HG03558 (cell line): ENCODE measurements around the gene SOS2.
"Not testable (repeated sequence)": the region's sequence is repeated elsewhere in the genome, so short reads cannot be mapped to it uniquely, and the experiment has no call there.

Source experiments
- ATAC-seq: cut with Tn5 transposase; IDR thresholded peaks from one replicate; pipeline ENCODE4 v1.9.1; 2021; ENCODE audit warnings: moderate number of reproducible peaks; ENCODE audit not compliant: unreplicated experiment; ENCODE audit errors: extremely low read depth

The SOS2 gene

DNA sequence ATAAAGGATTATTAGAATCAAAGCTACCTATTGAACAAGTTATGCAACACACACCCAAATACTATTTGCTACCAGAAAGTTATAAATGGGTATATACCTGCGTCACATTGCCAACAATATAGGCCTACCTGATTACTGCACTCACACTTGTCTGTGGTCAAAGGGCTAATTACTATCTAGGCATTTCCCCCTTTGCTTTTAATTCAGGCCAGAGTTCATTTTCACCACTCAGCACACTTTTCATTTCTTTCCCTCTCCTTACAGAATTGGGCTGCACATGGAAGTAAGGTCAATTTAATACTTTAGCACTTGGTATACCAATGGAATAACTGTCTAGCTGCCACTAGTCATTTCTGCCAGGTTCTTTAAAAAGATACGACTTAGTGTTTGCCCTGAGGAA lies 1.7 kb downstream of the SOS2 start:
- no peak for ATAC-seq

DNA sequence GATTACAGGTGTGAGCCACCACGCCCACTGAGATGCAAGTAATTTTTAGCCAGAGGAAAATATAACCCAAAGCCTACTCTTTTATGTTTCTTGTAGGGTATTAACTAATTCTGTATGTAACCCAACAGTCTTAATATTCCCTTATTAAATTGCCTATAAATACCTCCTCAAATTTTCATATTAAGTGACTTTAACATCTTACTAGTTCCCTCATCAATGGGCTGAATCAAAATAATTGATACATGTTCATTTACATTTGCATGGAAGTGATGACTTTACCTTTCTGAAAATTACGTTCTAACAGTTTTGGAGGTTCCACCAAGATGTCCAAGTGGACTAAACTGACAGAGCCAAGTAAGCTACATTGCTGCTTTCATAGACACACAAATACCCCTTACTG lies 3.1 kb downstream of the SOS2 start:
- no peak for ATAC-seq

DNA sequence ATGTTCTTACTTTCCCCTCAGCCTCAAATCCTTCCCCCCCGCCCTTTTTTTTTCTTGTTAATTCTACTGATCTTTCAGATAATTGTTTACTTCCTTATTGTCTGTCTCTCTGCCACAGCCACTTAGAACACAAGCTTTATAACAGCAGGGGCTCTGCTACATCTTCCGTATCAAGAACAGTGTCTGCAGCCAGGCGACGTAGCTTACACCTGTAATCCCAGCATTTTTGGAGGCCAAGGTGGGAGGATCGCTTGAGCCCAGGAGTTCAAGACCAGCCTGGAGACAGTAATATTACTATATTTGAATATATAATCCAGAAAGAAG lies 5.4 kb downstream of the SOS2 start:
- no peak for ATAC-seq

DNA sequence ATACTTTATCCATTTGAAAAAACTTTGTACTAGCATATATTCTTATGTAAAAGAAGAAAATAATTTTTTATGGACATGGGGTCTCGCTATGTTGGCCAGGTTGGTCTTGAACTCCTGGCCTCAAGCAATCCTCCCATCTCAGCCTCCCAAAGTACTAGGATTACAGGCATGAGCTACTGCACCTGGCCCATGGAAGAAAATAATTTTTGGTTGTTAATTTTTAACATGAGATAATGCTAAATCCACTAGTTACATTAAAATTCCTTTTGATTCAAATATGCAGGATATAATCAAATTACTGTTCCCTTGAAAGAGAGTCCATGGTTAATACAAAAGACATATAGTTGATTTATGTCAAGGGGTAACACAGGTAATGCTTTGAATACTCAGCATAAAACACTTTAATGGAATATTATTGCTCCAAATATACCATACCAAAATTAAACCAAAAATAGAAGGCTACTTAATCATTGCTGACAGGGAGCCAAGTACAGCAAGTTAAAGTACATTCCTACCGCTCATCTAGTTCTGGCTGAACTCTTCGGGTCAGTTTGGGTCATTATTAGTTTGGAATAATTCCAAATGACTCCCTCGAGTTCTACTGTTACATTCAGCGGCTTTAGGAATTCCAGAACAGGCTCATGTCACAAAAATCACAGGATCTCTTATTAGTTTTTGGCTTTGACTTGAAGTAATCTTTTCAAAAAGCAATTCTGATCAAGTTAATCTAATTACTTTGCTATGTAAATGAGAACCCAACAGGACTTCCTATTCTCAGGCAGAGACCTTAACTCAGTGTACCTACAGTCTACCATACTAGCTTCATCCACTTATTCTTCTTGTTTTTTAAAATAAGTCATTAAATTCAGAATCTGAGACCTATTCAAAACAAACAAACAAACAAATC lies 6.1 kb downstream of the SOS2 start:
- no peak for ATAC-seq

DNA sequence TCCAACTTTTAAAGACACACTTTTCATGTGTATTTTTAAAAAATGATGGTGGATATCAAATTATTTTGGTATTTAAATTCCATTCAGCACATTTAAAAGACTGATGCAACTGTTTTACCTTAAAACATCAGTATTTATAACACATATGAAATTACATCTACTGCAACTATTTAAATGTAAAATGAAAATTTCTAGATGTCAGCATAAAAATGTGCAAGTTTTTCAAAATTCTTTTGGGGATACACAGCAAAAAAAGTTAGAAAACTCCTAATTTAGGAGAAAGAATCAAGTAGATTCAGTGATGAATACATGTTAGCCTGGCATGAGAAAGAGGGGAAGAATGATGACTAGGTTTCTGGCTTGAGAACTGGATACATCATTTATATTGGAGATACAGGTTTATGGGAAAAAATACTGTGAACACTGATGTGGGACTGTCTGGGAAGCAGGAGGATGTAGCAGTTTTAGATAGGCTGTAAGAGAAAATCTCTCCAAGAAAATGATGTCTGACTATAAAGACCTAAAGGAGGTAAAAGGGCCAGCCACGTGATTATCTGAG lies 9.2 kb downstream of the SOS2 start:
- no peak for ATAC-seq

DNA sequence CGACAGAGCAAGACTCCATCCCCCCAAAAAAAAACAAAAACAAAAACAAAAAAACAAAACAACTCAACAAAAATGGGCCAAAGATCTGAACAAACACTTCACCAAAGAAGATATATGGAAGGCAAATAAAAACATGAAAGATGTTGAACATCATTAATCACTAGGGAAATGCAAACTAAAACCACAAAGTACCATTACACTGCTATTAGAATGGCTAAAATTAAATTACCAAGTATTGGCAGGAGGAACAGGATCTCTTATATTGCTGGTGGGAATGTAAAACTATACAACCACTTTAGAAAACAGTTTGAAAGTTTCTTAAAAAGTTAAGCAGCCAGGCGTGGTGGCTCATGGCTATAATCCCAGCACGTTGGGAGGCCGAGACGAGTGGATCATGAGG lies 12.9 kb downstream of the SOS2 start:
- ATAC-seq: no peak

DNA sequence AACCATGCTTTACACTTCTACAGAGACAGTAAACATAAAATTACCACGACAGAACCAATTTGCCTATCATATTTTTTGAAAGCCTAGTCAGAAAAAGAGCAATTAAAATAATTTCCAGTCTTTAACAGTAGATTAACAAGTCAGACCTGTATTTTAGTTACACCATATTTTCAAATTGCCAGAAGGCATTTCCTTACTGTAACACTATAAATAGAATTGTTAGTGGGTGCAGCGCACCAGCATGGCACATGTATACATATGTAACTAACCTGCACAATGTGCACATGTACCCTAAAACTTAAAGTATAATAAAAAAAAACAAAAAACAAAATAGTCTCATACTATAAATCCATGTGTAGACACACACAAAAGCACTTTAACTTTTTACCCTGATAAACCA lies 16.0 kb downstream of the SOS2 start:
- ATAC-seq: no peak

DNA sequence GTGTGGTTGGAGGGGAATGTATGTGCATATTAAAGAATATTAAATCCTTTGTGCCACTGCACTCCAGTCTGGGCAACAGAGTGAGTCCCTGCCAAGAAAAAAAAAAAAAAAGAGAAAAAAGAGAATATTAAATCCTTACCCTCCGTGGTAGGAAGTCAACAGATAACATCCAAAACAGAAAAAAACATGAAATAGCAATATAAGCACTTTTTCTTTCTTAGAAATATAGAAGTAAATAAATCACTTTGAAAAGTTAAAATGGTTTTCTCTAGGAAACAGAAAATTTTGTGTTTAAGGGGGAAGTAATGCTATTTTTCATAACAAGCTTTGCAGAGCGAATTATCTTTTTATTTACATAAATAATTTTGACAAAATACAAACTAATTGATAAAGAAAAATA lies 17.6 kb downstream of the SOS2 start:
- no peak for ATAC-seq

DNA sequence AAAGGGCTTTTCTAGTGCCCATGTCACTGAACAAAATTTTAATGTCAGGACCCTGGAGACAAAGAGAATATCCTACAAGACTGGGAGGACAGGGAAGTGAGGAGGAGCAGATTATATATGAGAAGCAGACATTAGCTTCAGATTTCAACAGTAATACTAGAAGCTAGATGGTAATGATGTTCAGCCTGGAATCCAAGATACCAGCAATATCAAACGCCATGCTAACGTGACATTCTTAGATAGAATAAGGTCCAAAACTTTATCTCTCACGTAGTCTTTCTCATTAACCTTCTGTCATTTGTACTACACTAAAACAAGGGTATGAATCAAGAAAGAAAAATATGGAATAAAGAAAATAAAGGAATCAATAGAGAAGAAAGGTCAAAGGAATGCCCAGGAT lies 18.7 kb downstream of the SOS2 start:
- ATAC-seq: no peak

DNA sequence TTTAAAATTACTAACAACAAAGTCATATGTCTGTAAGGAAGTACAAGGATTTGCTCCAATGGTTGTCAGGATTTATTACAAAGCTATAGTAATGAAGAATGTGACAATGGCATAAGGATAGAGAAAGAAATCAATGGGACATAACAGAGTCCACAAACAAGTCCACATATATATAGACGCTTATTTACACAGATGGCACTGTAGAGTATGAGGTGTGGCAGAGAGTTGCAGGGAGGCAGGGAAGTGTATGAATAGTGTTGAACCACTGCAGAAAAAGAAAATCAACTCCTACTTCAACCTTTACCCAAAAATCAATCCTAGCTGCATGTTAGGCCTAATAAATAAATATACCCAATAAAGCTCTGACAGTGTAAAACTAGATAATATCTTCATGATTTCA lies 21.3 kb downstream of the SOS2 start:
- ATAC-seq: no peak

DNA sequence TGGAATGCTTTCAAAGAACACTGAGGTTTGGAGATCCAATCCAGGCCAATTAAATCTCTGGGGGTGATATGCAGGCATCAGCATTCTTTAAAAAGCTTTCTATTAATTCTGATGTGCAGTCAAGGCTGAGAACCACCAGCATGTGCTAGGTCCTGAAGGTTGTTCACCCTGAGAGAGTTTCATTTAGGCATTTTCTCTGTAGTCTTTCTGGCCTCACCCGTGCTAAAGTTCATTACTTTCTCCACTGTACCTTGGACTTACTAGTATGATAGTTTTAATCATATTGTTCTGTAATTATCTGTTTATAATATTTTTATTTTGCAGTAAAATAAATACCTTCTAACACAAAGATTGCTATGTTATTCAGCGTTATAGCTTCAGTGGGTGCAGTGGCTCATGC lies 32.9 kb downstream of the SOS2 start:
- no peak for ATAC-seq

DNA sequence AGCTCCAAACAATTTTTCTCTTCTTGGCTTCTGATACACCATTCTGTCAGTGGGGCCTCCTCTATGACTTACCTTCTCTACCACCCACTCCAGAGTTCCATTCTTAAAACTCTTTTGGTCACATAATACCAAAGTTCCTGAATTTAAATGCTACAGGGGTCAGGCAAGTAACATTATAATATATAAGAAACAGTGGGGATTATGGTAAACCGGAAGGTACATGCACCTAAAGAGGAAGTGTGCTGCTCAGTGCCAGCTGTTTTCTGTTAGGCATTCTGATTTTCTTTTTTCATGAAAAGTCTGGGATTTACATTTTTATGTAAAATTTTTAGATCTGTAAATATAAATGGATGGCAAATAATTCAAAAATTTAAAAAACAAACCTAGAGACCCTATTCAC lies 39.9 kb downstream of the SOS2 start:
- ATAC-seq: no peak

DNA sequence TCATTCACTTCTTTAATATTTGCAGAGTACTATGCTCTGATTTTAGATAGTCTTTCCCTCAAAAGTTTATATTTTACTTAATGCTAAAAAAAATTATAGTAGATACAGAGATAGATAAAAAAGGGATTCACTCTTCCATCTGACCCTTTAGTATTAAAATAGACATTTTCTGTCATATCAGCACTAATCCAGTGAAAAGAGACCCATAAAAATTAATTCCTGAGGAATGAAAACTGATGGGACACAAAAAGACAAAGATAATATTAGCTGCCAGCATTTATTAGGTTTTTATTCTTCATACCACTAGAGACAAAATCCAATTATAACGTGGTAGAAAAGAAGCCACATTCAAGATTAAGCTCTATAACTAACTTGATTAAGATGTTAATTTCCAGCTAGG lies 45.3 kb downstream of the SOS2 start:
- ATAC-seq: no peak

DNA sequence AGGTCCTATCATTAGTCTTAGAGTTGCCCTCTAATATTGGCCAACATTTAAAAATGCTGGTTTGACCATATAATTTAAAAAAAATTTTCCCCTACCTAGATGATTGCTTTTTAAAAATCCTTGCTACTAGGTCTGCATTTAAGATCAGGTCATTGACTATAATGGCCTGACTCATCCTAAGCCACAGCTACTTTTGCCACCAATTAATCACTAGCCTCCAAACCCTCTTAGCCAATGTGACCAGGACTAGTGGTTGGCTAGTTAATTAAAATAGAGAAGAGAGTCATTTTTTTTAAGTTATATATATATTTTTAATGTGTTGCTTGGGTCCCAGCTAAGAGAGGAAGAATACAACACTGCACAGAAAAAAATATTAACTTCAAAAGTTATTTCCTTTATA lies 57.5 kb downstream of the SOS2 start:
- no peak for ATAC-seq

DNA sequence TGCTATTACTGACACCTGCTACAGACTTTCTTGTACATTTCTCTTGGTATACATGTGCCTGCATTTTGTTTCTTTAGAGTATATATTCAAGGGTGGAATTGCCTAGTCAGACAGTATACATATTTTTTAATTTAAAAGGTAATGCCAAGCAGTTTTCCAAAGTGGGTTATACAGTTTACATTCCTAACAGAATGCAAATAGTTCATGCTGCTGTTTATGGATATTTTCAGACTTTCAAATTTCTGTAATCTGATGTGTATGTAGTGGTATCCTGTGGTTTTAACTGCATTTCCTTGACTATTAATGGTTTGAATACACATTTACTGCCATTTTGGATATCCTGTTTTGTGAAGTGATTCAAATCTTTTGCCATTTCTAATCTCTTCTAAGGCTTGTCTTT lies 59.5 kb downstream of the SOS2 start:
- ATAC-seq: no peak

DNA sequence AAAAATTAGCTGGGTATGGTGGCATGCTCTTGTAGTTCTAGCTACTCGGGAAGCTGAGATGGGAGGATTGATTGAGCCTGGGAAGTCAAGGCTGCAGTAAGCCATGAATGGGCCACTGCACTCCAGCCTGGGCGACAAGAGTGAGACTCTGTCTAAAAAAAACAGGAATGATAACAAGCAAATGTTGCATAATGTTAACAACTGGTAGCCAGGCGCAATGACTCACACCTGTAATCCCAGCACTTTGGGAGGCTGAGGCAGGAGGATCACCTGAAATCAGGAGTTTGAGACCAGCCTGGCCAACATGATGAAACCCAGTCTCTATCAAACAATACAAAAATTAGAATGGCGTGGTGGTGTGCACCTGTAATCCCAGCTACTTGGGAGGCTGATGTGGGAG lies 64.0 kb downstream of the SOS2 start:
- not testable (repeated sequence) for ATAC-seq

DNA sequence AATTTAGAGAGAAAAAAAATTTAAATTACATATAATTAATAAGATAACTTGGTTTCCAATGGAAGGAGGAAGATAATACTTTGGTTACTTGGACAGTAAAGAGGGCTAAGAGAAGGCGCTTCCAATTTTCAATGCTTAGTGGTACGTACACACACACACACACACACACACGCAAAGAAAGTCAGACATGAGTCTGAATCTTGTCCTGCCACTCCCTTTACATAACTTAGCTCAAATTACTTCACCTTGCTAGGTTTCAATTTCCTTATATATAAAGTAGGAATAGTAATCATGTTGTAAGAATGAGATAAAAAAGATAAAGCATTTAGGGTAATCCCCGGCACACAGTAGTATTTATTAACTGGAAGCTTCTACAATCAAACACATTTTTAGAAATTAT lies 75.3 kb downstream of the SOS2 start:
- no peak for ATAC-seq

DNA sequence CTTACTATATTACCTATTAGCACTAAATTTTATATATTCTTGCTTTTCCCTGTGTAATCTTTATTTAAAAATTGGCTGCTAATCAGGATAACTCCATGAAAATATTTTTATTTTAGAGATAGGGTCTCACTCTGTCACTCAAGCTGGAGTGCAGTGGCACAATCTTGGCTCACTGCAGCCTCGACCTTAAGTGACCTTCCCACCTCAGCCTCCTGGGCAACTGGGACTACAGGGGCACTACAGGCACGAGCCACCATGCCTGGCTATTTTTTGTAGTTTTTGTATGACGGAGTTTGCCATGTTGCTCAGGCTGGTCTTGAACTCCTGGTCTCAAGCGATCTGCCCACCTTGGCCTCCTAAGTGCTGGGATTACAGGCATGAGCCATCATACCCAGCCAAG lies 82.6 kb downstream of the SOS2 start:
- no peak for ATAC-seq

DNA sequence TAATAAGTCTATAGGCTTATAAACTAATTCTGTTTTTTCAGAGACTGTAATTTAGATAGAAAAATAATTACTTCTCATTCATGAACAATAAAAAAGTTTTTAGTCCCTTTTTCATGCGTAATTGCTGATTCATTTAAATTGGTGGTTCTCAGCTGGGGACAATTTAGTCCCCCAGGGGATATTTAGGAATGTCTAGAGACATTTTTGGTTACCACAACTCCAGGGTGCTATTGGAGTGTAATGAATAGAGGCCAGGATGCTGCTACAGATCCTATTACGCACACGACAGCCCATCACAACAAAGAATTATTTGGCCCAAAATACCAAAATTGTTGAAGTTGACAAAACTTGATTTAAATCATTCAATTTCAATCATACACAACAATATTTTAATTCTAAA lies 92.2 kb downstream of the SOS2 start:
- ATAC-seq: no peak

DNA sequence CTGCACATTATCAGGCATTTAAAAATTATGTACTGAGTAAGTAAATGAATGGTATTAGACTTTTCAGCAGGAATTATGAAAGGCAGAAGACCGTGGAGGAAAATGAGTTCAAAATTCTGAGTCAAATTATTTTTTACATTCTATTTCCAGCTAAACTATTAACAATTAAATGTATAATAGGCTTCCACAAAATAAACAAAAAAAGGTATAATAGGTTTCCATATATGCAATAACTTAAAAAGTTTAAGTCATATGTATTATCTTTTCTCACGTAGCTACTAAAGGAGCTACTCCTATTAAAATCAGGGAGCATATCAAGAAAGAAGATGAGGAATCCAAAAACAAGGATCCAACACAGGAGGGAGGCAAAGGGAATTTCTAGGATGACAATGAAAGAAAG lies 103.6 kb downstream of the SOS2 start:
- no peak for ATAC-seq

DNA sequence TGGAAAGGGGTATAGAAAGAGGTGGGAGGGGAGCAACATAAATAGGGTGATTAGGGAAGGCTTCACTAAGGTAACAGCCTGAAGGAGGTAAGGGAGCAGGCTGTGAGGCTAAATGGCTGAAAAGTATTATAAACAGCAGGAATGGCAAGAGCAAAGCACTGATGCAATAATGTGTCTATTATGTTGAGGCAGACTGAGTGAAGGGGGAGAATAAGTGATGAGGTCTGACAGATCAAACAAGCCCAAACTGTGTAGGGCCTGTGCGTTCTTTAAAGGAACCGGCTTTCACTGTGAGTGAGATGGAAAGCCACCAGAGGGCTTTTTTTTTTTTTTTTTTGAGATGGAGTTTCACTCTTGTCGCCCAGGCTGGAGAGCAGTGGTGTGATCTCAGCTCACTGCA lies 108.3 kb downstream of the SOS2 start:
- no peak for ATAC-seq

DNA sequence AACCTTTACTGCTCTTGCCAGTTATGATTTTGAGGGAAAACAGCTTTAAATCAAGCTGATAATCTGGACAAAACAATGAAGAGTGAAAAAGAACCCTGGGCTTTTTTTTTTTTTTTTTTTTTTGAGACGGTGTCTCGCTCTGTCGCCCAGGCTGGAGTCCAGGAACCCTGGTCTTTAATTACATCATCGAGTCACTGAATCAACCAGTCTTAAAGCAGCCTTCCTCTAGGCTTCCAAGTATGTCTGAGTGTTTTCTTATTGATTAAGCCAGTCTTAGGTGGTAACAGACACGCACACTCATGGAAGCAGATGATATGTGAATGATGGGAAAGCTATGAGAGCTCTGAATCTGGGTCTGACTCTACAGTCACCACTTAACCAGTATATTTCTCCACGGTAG lies 109.1 kb downstream of the SOS2 start:
- no peak for ATAC-seq
